Omental fat pad (tissue), 4 donors: ENCODE measurements around the gene ZNF488. TPM values are rescaled to one million over a fixed set of nuclear protein-coding genes. Genes with fewer than 3 reads are reported as not detected.

ENCODE experiments used
- ATAC-seq: fragments of 150-250 bp; one replicate; pipeline ENCODE4 v1.9.1; 2016; ENCODE audit warnings: mild to moderate bottlenecking, moderate library complexity; ENCODE audit not compliant: low FRiP score
- DNase-seq: peaks from one replicate; pipeline ENCODE4 v3.0.0-alpha.2; 2019; ENCODE audit warnings: low spot score
- total RNA-seq, 4 donors: library from RNA; depleted of rRNA; stranded (reverse); fragments of >200 nt; gene quantifications; one replicate each; pipeline ENCODE4 v1.1.0, GENCODE V29; 2016
- TF ChIP-seq, protein P1 (sequence below), 3 donors: fragments of 450-650 bp; IDR thresholded peaks; one replicate each; pipeline ENCODE4 v1.5.1; 2016 to 2017; ENCODE audit warnings: antibody characterized with exemption in 3 of 3, mild to moderate bottlenecking in 3 of 3, moderate library complexity in 2 of 3

ZNF488 gene
- total RNA-seq, 4 donors from 2014 or later = 0.19 to 0.25 TPM; not detected in 2

DNA sequence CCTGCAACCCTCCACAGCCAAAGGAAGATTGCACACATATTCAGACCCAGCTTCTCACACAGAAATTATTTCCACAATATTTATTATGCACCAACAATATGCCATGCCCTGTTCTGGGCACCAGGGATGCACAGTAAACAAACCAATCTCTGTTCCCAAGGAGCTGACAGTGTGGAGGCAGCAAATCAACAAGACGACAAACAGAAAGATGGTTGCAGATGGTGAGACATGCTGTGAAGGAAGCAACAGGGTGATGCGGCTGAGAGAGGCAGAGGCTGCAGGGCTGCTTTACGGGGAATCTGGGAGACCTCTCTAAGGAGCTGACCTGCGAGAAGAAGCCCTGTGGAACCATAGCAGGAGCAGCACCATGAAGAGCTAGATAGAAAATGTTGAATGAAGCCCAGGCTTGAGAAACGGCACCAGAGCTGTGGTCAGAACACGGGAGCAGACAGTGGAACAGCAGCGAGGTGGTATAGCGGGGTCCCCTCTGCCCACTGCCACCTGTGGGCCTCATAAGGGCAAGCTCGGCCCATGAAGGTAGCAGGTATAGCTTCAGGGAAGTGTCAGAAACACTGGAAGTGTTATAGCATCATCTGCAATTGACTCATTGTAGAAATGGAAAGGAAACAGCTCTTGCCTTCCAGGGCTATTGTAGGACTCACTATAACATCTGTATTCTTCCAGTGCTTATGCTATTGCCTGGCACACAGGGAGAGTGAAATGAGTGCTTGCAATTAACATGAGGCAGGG lies 18.5 kb downstream of the ZNF488 start:
- ATAC-seq (no peak), DNase-seq (no peak)
- TF ChIP-seq, protein P1, sequence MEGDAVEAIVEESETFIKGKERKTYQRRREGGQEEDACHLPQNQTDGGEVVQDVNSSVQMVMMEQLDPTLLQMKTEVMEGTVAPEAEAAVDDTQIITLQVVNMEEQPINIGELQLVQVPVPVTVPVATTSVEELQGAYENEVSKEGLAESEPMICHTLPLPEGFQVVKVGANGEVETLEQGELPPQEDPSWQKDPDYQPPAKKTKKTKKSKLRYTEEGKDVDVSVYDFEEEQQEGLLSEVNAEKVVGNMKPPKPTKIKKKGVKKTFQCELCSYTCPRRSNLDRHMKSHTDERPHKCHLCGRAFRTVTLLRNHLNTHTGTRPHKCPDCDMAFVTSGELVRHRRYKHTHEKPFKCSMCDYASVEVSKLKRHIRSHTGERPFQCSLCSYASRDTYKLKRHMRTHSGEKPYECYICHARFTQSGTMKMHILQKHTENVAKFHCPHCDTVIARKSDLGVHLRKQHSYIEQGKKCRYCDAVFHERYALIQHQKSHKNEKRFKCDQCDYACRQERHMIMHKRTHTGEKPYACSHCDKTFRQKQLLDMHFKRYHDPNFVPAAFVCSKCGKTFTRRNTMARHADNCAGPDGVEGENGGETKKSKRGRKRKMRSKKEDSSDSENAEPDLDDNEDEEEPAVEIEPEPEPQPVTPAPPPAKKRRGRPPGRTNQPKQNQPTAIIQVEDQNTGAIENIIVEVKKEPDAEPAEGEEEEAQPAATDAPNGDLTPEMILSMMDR (IDR thresholded peaks at IDR 0.05) = no peak

DNA sequence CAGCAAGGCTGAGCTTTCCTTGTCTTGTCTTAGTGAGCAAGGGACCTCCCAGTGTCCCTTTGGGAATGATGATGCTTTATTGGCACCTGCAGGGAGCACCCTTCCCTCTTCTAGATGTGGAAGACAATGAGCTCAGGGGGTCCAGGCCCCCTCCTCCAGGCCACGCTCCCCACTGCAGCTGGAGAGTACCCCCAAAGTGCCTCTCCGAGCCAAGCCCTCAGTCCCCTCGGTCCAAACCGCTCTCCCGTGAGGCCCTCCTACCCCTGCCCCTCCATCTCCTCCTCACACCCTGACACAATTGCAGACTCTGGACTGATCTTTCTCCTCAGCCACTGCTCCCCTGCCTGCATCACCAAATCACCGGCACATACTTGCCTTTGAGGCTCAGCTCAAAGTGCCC lies 19.2 kb downstream of the ZNF488 start:
- TF ChIP-seq, protein P1 (IDR thresholded peaks at IDR 0.05) = no peak
- ATAC-seq (no peak), DNase-seq (no peak)

DNA sequence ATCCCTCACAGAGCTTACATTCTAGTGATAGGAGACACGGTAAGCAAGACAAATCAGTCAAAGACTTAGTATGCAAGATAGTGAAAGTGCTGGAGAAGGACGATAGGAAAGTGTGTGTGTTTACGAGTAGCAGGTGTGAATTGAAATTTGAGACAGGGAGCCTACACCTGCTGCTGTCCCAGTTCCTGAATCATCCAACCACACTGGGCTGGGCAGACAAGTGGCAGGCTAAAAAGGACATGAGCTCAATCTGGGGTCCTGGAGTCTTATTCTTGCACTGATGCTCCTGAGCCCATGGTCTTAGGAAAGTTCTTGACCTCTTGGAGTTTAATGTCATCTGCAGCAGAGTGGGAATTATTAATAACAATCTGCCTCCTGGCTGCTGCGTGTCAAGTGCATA lies 19.7 kb downstream of the ZNF488 start:
- ATAC-seq = no peak
- no peak for DNase-seq
- TF ChIP-seq, protein P1 (IDR thresholded peaks at IDR 0.05) = no peak

DNA sequence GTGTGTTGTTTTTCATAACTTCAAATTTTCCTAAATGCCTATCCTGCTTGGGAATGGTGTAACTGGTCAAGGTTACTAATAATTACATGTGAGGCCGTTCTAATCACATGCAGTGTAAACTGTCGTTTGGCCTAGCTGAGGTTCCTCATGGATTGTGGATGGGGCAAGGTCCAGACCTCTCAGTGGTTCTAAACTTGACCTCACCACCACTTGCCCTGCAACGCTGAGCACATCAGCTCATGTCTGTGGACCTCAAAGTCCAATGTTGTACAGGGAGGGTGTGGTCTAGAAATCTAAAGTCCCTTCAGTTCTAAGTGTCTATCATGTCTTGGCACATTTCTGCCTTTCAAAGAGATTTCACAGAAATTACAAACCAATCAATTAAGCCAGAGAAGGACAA lies 20.3 kb downstream of the ZNF488 start:
- no peak for ATAC-seq
- TF ChIP-seq, protein P1 (IDR thresholded peaks at IDR 0.05) = no peak
- no peak for DNase-seq

- ATAC-seq (no peak), DNase-seq (no peak)
Measured at GRCh38 chr10:47362199-47362598, 21.9 kb downstream of the ZNF488 start.

GRCh38 chr10:47361293-47361692 lies 22.8 kb downstream of the ZNF488 start:
- no peak for ATAC-seq
- no peak for DNase-seq
- TF ChIP-seq, protein P1 (IDR thresholded peaks at IDR 0.05) = no peak

More at GRCh38 chr10:47362199-47362598, 21.9 kb downstream of the ZNF488 start:
- TF ChIP-seq, protein P1 (IDR thresholded peaks at IDR 0.05) = no peak

DNA sequence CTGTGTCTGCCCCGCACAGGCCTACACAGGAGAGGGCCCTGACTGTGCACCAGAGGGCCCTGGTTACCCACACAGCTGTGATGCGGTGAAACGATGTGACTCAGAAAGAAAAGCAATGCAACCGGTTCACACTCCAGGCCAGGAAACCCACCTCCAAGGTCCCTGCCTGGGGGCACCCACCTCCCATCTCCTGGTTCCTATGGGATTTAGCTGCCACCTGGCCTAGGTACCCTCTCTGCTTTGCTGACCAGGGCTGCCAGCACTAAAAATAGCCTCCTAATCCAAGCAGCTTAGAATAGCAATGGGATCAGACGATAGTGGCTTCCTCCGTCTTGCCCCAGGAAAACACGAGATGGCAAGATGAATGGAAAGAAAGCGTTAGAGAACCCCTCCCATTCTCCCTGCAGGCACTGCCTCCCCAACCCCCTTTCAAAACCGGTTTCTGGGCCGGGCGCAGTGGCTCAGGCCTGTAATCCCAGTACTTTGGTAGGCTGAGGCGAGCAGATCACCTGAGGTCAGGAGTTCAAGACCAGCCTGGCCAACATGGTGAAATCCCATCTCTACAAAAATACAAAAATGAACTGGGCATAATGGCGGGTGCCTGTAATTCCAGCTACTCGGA lies 23.6 kb downstream of the ZNF488 start:
- TF ChIP-seq, protein P1 (IDR thresholded peaks at IDR 0.05) = no peak
- DNase-seq (no peak), ATAC-seq (no peak)
